HepG2 (cell line): ENCODE measurements around the gene RBBP8NL. TPM values are rescaled to one million over a fixed set of nuclear protein-coding genes. Genes with fewer than 3 reads are reported as not detected.

Experiments
- CREB1 ChIP-seq, 2 experiments: fragments of 450-650 bp in 1 of 2; IDR thresholded peaks; 2 replicates each; pipeline ENCODE4 v1.6.1; 2016 to 2017; ENCODE audit warnings: control low read depth in 1 of 2, mild to moderate bottlenecking in 1 of 2, missing compliant biosample characterization in 1 of 2, missing genetic modification characterization in 1 of 2
- DMAP1 ChIP-seq: IDR thresholded peaks from 2 replicates; pipeline ENCODE4 v1.6.1; 2016
- GLI4 ChIP-seq: sonication (generic); formaldehyde crosslinking; IDR thresholded peaks from 2 replicates; pipeline ENCODE4 v1.5.1; 2020; ENCODE audit warnings: missing genetic modification reagents, mild to moderate bottlenecking, moderate library complexity, borderline replicate concordance
- HDAC1 ChIP-seq: sonication (generic); formaldehyde crosslinking; IDR thresholded peaks from 2 replicates; pipeline ENCODE4 v1.5.1; 2020; ENCODE audit warnings: mild to moderate bottlenecking, missing genetic modification reagents
- KDM3A ChIP-seq: IDR thresholded peaks from 2 replicates; pipeline ENCODE4 v1.6.1; 2018; ENCODE audit warnings: low read depth, missing compliant biosample characterization
- MAFK ChIP-seq, 2 experiments: IDR thresholded peaks in 1 of 2; conservative IDR thresholded peaks in 1 of 2; 2 replicates each; pipeline ENCODE4 v1.6.1; 2011; ENCODE audit warnings: improper control_type of control experiment in 2 of 2, low read length in 2 of 2
- NAIF1 ChIP-seq: sonication (generic); formaldehyde crosslinking; IDR thresholded peaks from 2 replicates; pipeline ENCODE4 v1.5.0; 2020; ENCODE audit warnings: mild to moderate bottlenecking, missing genetic modification reagents, borderline replicate concordance
- NPAS2 ChIP-seq: sonication (generic); formaldehyde crosslinking; IDR thresholded peaks from 2 replicates; pipeline ENCODE4 v1.8.0; 2022; ENCODE audit warnings: mild to moderate bottlenecking, missing genetic modification reagents, borderline replicate concordance
- RCOR2 ChIP-seq: IDR thresholded peaks from 2 replicates; pipeline ENCODE4 v1.6.1; 2016; ENCODE audit warnings: missing biosample characterization, missing genetic modification reagents
- SNAPC2 ChIP-seq: sonication (generic); formaldehyde crosslinking; IDR thresholded peaks from 2 replicates; pipeline ENCODE4 v1.8.1; 2022; ENCODE audit warnings: mild to moderate bottlenecking, missing genetic modification reagents
- STAT5B ChIP-seq: sonication (generic); formaldehyde crosslinking; IDR thresholded peaks from 2 replicates; pipeline ENCODE4 v1.4.0; 2020; ENCODE audit warnings: missing genetic modification reagents
- TEAD3 ChIP-seq: optimal IDR thresholded peaks from 2 replicates; pipeline ENCODE3; 2016; ENCODE audit warnings: borderline replicate concordance
- ZBTB3 ChIP-seq: sonication (generic); formaldehyde crosslinking; IDR thresholded peaks from 2 replicates; pipeline ENCODE4 v1.4.0; 2020; ENCODE audit warnings: low read depth, mild to moderate bottlenecking, moderate library complexity, missing genetic modification reagents, borderline replicate concordance
- ZBTB7A ChIP-seq: sonication (generic); formaldehyde crosslinking; IDR thresholded peaks from 2 replicates; pipeline ENCODE4 v1.8.0; 2022; ENCODE audit warnings: mild to moderate bottlenecking, missing genetic modification reagents
- ZC3H4 ChIP-seq: sonication (generic); formaldehyde crosslinking; IDR thresholded peaks from 2 replicates; pipeline ENCODE4 v1.4.0; 2020; ENCODE audit warnings: missing genetic modification reagents, borderline replicate concordance
- ZFP37 ChIP-seq: sonication (generic); formaldehyde crosslinking; IDR thresholded peaks from 2 replicates; pipeline ENCODE4 v1.4.0; 2020; ENCODE audit warnings: missing genetic modification reagents, borderline replicate concordance
- ZIK1 ChIP-seq: sonication (generic); formaldehyde crosslinking; IDR thresholded peaks from 2 replicates; pipeline ENCODE4 v1.5.0; 2020; ENCODE audit warnings: mild to moderate bottlenecking, low read depth, missing genetic modification reagents, borderline replicate concordance
- ZKSCAN5 ChIP-seq: sonication (generic); formaldehyde crosslinking; IDR thresholded peaks from 2 replicates; pipeline ENCODE4 v1.5.1; 2020; ENCODE audit warnings: mild to moderate bottlenecking, missing genetic modification reagents
- ZNF224 ChIP-seq: sonication (generic); formaldehyde crosslinking; IDR thresholded peaks from 2 replicates; pipeline ENCODE4 v1.5.0; 2020; ENCODE audit warnings: mild to moderate bottlenecking, missing genetic modification reagents
- ZNF232 ChIP-seq: sonication (generic); formaldehyde crosslinking; IDR thresholded peaks from 2 replicates; pipeline ENCODE4 v1.4.0; 2020; ENCODE audit warnings: missing genetic modification reagents, borderline replicate concordance
- ZNF296 ChIP-seq: sonication (generic); formaldehyde crosslinking; conservative IDR thresholded peaks from 2 replicates; pipeline ENCODE4 v1.5.0; 2020; ENCODE audit warnings: mild to moderate bottlenecking, missing genetic modification reagents
- ZNF367 ChIP-seq: sonication (generic); formaldehyde crosslinking; IDR thresholded peaks from 2 replicates; pipeline ENCODE4 v1.4.0; 2020; ENCODE audit warnings: missing genetic modification reagents, borderline replicate concordance
- ZNF547 ChIP-seq: sonication (generic); formaldehyde crosslinking; IDR thresholded peaks from 2 replicates; pipeline ENCODE4 v1.5.1; 2020; ENCODE audit warnings: mild to moderate bottlenecking, missing genetic modification reagents
- ZNF644 ChIP-seq: IDR thresholded peaks from 2 replicates; pipeline ENCODE4 v1.6.1; 2016; ENCODE audit warnings: low read depth
- polyA plus RNA-seq, 8 experiments: library from polyadenylated mRNA; depleted of rRNA in 3 of 8; stranded (reverse) in 7 of 8; unstranded in 1 of 8; fragments of >200 nt; fragmentation: Illumina TruSeq in 4 of 8; extraction: Trizol in 4 of 8; gene quantifications; 2 replicates each; pipeline versions ENCODE4 v1.2.1 to v1.2.3, GENCODE V29; 2011 to 2016; ENCODE audit warnings: low read depth in 4 of 8, missing spikeins in 1 of 8, mixed read lengths in 1 of 8; ENCODE audit not compliant: insufficient read depth in 1 of 8
- total RNA-seq, 5 experiments: library from RNA; depleted of rRNA; stranded (reverse); fragments of >200 nt; fragmentation: Illumina TruSeq; extraction: Trizol; gene quantifications; 2 replicates each; pipeline ENCODE4 v1.2.3, GENCODE V29; 2016; ENCODE audit warnings: low read depth in 1 of 5
- TF ChIP-seq, protein P1 (sequence below), 2 experiments: sonication (generic) in 1 of 2; formaldehyde crosslinking in 1 of 2; IDR thresholded peaks; 2 replicates each; pipeline versions ENCODE4 v1.4.0 to v1.6.1; 2018 to 2020; ENCODE audit warnings: missing genetic modification reagents in 2 of 2, borderline replicate concordance in 1 of 2, low read depth in 1 of 2, mild to moderate bottlenecking in 1 of 2, missing biosample characterization in 1 of 2
- TF ChIP-seq, protein P2 (sequence below): IDR thresholded peaks from 2 replicates; pipeline ENCODE4 v1.6.1; 2016; ENCODE audit warnings: missing biosample characterization, missing genetic modification reagents, low read depth
- TF ChIP-seq, protein P3 (sequence below): sonication (generic); formaldehyde crosslinking; IDR thresholded peaks from 2 replicates; pipeline ENCODE4 v1.8.0; 2022; ENCODE audit warnings: mild to moderate bottlenecking, missing genetic modification reagents; ENCODE audit not compliant: insufficient replicate concordance

Gene RBBP8NL
- total and polyA plus RNA-seq, 2 of the 13 experiments (the other 11 are each of a cell fraction or from before 2014, with no cell fraction given) = 0.69 to 0.86 TPM

DNA sequence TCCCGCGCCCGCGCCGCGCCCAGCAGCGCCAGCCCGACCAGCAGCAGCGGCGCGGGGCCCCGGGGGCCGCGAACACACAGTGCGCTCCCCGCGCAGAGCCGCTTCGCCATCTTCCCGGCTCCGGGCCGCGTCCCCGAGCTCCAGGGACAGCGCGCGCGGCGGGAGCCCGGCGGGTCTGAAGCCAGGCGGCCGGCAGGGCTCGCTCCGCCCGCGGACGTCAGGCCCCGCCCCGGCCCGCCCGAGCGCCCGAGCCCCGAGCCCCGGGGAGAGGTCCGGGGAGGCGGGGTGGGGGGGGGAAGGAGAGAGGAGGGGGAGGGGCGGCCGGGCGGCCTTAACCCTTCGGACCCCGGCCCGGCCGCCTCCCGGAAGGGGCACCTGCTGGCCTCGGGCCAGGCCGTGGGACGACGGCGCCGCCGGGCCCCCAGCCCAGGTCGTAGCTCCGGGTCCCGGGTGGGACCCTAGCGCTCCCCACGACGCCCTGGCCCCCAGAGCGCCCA, 60.2 kb downstream of the RBBP8NL start, which contains the start of gene LAMA5 (continued):
- no peak for TF ChIP-seq ZNF232
- TF ChIP-seq, protein P1, sequence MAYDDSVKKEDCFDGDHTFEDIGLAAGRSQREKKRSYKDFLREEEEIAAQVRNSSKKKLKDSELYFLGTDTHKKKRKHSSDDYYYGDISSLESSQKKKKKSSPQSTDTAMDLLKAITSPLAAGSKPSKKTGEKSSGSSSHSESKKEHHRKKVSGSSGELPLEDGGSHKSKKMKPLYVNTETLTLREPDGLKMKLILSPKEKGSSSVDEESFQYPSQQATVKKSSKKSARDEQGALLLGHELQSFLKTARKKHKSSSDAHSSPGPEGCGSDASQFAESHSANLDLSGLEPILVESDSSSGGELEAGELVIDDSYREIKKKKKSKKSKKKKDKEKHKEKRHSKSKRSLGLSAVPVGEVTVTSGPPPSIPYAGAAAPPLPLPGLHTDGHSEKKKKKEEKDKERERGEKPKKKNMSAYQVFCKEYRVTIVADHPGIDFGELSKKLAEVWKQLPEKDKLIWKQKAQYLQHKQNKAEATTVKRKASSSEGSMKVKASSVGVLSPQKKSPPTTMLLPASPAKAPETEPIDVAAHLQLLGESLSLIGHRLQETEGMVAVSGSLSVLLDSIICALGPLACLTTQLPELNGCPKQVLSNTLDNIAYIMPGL (CRISPR knock-in tag; IDR thresholded peaks at IDR 0.05; ENCODE audit: borderline replicate concordance in 1 of 2, low read depth in 1 of 2) = no peak
- no peak; the same call in 1 of the 2 replicates for TF ChIP-seq ZBTB7A (CRISPR knock-in tag)
- no peak for TF ChIP-seq ZNF644 (CRISPR knock-in tag)
- no peak for TF ChIP-seq ZC3H4
- no peak; the same call in 1 of the 2 replicates for TF ChIP-seq ZNF547 (CRISPR knock-in tag)
- TF ChIP-seq, protein P2, sequence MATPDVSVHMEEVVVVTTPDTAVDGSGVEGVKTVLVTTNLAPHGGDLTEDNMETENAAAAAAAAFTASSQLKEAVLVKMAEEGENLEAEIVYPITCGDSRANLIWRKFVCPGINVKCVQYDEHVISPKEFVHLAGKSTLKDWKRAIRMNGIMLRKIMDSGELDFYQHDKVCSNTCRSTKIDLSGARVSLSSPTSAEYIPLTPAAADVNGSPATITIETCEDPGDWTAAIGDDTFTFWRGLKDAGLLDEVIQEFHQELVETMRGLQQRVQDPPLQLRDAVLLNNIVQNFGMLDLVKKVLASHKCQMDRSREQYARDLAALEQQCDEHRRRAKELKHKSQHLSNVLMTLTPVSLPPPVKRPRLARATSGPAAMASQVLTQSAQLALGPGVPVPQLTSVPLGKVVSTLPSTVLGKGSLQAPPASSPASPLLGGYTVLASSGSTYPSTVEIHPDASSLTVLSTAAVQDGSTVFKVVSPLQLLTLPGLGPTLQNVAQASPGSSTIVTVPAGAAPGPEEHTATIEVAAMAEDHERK (CRISPR knock-in tag) = no peak
- TF ChIP-seq, protein P3, sequence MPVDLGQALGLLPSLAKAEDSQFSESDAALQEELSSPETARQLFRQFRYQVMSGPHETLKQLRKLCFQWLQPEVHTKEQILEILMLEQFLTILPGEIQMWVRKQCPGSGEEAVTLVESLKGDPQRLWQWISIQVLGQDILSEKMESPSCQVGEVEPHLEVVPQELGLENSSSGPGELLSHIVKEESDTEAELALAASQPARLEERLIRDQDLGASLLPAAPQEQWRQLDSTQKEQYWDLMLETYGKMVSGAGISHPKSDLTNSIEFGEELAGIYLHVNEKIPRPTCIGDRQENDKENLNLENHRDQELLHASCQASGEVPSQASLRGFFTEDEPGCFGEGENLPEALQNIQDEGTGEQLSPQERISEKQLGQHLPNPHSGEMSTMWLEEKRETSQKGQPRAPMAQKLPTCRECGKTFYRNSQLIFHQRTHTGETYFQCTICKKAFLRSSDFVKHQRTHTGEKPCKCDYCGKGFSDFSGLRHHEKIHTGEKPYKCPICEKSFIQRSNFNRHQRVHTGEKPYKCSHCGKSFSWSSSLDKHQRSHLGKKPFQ (CRISPR knock-in tag) = no peak
- no peak for TF ChIP-seq ZFP37 (CRISPR knock-in tag)
- TF ChIP-seq STAT5B (CRISPR knock-in tag) = no peak
- no peak for TF ChIP-seq CREB1 (IDR thresholded peaks at IDR 0.05)
- TF ChIP-seq CREB1 (CRISPR knock-in tag; IDR thresholded peaks at IDR 0.05) = no peak
- no peak for TF ChIP-seq ZBTB3 (CRISPR knock-in tag)
- no peak for TF ChIP-seq ZIK1 (CRISPR knock-in tag)
- TF ChIP-seq DMAP1 (CRISPR knock-in tag) = no peak
- TF ChIP-seq NPAS2 (CRISPR knock-in tag) = no peak
- no peak for TF ChIP-seq ZNF296 (CRISPR knock-in tag)
- no peak for TF ChIP-seq GLI4 (CRISPR knock-in tag)
- no peak; the same call in 1 of the 2 replicates for TF ChIP-seq ZNF367
- no peak for TF ChIP-seq ZNF224 (CRISPR knock-in tag)
- TF ChIP-seq ZKSCAN5 = no peak
- TF ChIP-seq RCOR2 (CRISPR knock-in tag) = no peak
- no peak for TF ChIP-seq MAFK (conservative IDR thresholded peaks at IDR 0.05 in 1 of 2, IDR thresholded peaks at IDR 0.05 in 1 of 2; ENCODE audit: low read length in 2 of 2)
- no peak for TF ChIP-seq TEAD3 (CRISPR knock-in tag)
- 0 out of 2 replicates have a peak, but pooled peaks have one; percentile 70 for TF ChIP-seq SNAPC2 (CRISPR knock-in tag)
- TF ChIP-seq HDAC1 = no peak
- no peak for TF ChIP-seq KDM3A (CRISPR knock-in tag)
- peak; percentile 19; the same call in 1 of the 2 replicates for TF ChIP-seq NAIF1
